ENCODE results near the gene TRIM56.
"Not testable (repeated sequence)": the region's sequence is repeated elsewhere in the genome, so short reads cannot be mapped to it uniquely, and the experiment has no call there.

The TRIM56 gene

GRCh38 chr7:101132626-101133600 lies 47.6 kb downstream of the TRIM56 start:
- in situ Hi-C loops (cut with MboI; ENCODE audit: low sequenced_read_pairs), result not testable (repeated sequence)

- in situ Hi-C loops (cut with MboI; ENCODE audit: low sequenced_read_pairs), result no loop called here
Observed at GRCh38 chr7:101133621-101134398, 48.5 kb downstream of the TRIM56 start.

- in situ Hi-C loops (cut with MboI; ENCODE audit: low sequenced_read_pairs), result no loop called here
Observed at GRCh38 chr7:101134399-101134980, 49.2 kb downstream of the TRIM56 start.

- in situ Hi-C loops (cut with MboI; ENCODE audit: low sequenced_read_pairs), result no loop called here
Observed at GRCh38 chr7:101137651-101138212, 52.5 kb downstream of the TRIM56 start.

GRCh38 chr7:101138213-101138870 lies 53.1 kb downstream of the TRIM56 start:
- in situ Hi-C loops (cut with MboI; ENCODE audit: low sequenced_read_pairs), result no loop called here

- in situ Hi-C loops (cut with MboI; ENCODE audit: low sequenced_read_pairs), result no loop called here
Observed at GRCh38 chr7:101140339-101140699, 55.0 kb downstream of the TRIM56 start.

- in situ Hi-C loops (cut with MboI; ENCODE audit: low sequenced_read_pairs), result no loop called here
Observed at GRCh38 chr7:101140746-101141382, 55.6 kb downstream of the TRIM56 start.

Data from HL-60/S4 treated with retinoic acid at 250 ng/mL for 4 days and 3 days (cell line).